Gastroesophageal sphincter (tissue), 3 donors: ENCODE results near the gene NEK11.

ENCODE experiments used
- CTCF ChIP-seq, 4 experiments: fragments of 200-600 bp in 2 of 4; fragments of 450-650 bp in 2 of 4; sonication (generic) in 1 of 4; IDR thresholded peaks; one replicate each; pipeline ENCODE4 v1.5.1; 2017 to 2019; ENCODE audit warnings: antibody characterized with exemption in 4 of 4, mild to moderate bottlenecking in 2 of 4, moderate library complexity in 2 of 4
- POLR2A ChIP-seq, 2 donors: fragments of 450-650 bp; IDR thresholded peaks; one replicate each; pipeline ENCODE4 v1.6.1; 2017; ENCODE audit warnings: antibody characterized with exemption in 2 of 2, mild to moderate bottlenecking in 2 of 2, moderate library complexity in 1 of 2
- POLR2AphosphoS5 ChIP-seq: sonication (generic); formaldehyde crosslinking; IDR thresholded peaks from one replicate; pipeline ENCODE4 v1.6.1; 2017; ENCODE audit warnings: antibody characterized with exemption

GRCh38 chr3:131194816-131195215 lies 168.1 kb downstream of the NEK11 start:
- no peak for TF ChIP-seq CTCF (IDR thresholded peaks at IDR 0.05)
- TF ChIP-seq POLR2A (IDR thresholded peaks at IDR 0.05) = no peak
- no peak for TF ChIP-seq POLR2AphosphoS5
